Natural killer cell (primary cell): ENCODE data around the gene CHD6. TPM values are rescaled to one million over a fixed set of nuclear protein-coding genes. Genes with fewer than 3 reads are reported as not detected.

Source experiments
- ATAC-seq, 3 donors: fragments of 150-1000 bp in 2 of 3; fragments of 200-7000 bp in 1 of 3; cut with Tn5 transposase; 1 replicate in 1 of 3; 2 replicates in 2 of 3; pipeline ENCODE4 v1.10.0; 2021; ENCODE audit warnings: mild to moderate bottlenecking in 2 of 3, moderate library complexity in 2 of 3
- DNase-seq, 2 donors: peaks; one replicate each; pipeline versions ENCODE4 v3.0.0 to v3.0.0-alpha.2; 2013 to 2021; ENCODE audit warnings: mixed read lengths in 1 of 2
- H3K27ac ChIP-seq: one replicate; pipeline ENCODE4 v1.5.1; 2013; ENCODE audit warnings: mild to moderate bottlenecking, low read length
- H3K27me3 ChIP-seq: one replicate; pipeline ENCODE4 v1.6.1; 2013; ENCODE audit warnings: low read length; ENCODE audit not compliant: control insufficient read depth, insufficient read depth
- H3K36me3 ChIP-seq: one replicate; pipeline ENCODE4 v1.6.1; 2013; ENCODE audit warnings: low read length; ENCODE audit not compliant: control insufficient read depth, insufficient read depth
- H3K4me1 ChIP-seq: one replicate; pipeline ENCODE4 v1.6.1; 2013; ENCODE audit warnings: low read length; ENCODE audit not compliant: control insufficient read depth, insufficient read depth
- H3K4me3 ChIP-seq: one replicate; pipeline ENCODE4 v1.5.1; 2013; ENCODE audit warnings: low read length
- H3K9me3 ChIP-seq: one replicate; pipeline ENCODE4 v1.6.1; 2013; ENCODE audit warnings: low read length; ENCODE audit not compliant: control insufficient read depth, insufficient read depth
- H3K27ac Mint-ChIP-seq, 2 donors: one replicate each; pipeline ENCODE4 v1.8.0; 2022; ENCODE audit warnings: mild to moderate bottlenecking in 2 of 2, mixed read lengths in 2 of 2, moderate library complexity in 1 of 2
- H3K27me3 Mint-ChIP-seq, 2 donors: one replicate each; pipeline ENCODE4 v1.8.0; 2022; ENCODE audit warnings: low read depth in 2 of 2, mixed read lengths in 2 of 2
- H3K36me3 Mint-ChIP-seq: one replicate; pipeline ENCODE4 v1.8.0; 2022; ENCODE audit warnings: mixed read lengths
- H3K4me1 Mint-ChIP-seq, 2 donors: one replicate each; pipeline ENCODE4 v1.8.0; 2022; ENCODE audit warnings: mixed read lengths in 2 of 2
- H3K4me3 Mint-ChIP-seq: one replicate; pipeline ENCODE4 v1.8.0; 2022; ENCODE audit warnings: mild to moderate bottlenecking, moderate library complexity, mixed read lengths
- H3K9me3 Mint-ChIP-seq, 2 donors: one replicate each; pipeline ENCODE4 v1.8.0; 2022; ENCODE audit warnings: mixed read lengths in 2 of 2
- WGBS: methylation state at CpG from one replicate; pipeline ENCODE4 v1.1.7; 2013; ENCODE audit warnings: missing lambda C conversion rate; ENCODE audit not compliant: insufficient coverage; 5-methylcytosine and 5-hydroxymethylcytosine counted together
- intact Hi-C: fragments of 100-400 bp; cut with micrococcal nuclease; formaldehyde crosslinking; loops from one replicate; pipeline ENCODE4 v1.14.2; 2022
- total RNA-seq, 4 donors: library from RNA; stranded (reverse); fragments of 120-200 nt in 1 of 4; gene quantifications; one replicate each; pipeline versions ENCODE4 v1.2.3 to v1.2.4, GENCODE V29; 2013 to 2022
- TF ChIP-seq, protein P1 (sequence below): fragments of 200-600 bp; IDR thresholded peaks from one replicate; pipeline ENCODE4 v1.8.0; 2022; ENCODE audit warnings: antibody characterized with exemption

Gene CHD6
- total RNA-seq, 3 donors from 2014 or later (not counting 1 experiment from before 2014, with no cell fraction given): 82.8 to 96.6 (median 90.4) TPM

DNA sequence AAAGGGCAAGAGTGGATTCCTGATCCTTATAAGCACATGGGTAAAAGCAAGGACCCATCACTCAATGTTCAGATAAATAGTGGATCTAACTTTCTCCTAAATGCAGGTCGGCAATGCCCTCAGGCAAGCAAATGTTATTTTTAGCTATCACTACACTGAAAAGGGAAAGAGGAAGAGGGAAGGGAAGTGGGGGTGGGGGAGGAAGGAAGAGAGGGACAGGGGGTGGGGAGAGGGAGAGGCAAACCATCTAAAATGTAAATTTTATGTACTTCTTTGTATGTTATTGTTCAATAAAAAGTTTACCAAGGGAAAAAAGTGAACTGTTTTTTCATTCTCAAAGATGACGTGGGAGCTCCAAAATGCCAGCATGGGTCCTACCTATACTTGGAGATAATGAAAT lies 44.2 kb downstream of the CHD6 start:
- Mint-ChIP-seq H3K27me3 (no peaks in the 10 kb centered on the region), H3K4me3 (no peak overlapping the region), H3K9me3 (no peaks in the 10 kb centered on the region), H3K36me3 (no peaks in the 10 kb centered on the region), H3K27ac (peak overlapping the region in 1 of 2 donors; percentile 11), H3K4me1 (peaks cover 76 to 82% of the 10 kb centered on the region in 2 donors)
- Histone ChIP-seq H3K9me3 (peaks cover 6% of the 10 kb centered on the region), H3K27me3 (no peaks in the 10 kb centered on the region), H3K36me3 (no peaks in the 10 kb centered on the region), H3K4me3 (no peak overlapping the region), H3K4me1 (peaks cover 11% of the 10 kb centered on the region), H3K27ac (no peak overlapping the region)
- ATAC-seq (no peak), DNase-seq (no peak)
- intact Hi-C loops: loop anchor here (5.0 kb wide), 1 partner anchor 43 kb away; the partner anchor contains the start of gene CHD6
- TF ChIP-seq, protein P1, sequence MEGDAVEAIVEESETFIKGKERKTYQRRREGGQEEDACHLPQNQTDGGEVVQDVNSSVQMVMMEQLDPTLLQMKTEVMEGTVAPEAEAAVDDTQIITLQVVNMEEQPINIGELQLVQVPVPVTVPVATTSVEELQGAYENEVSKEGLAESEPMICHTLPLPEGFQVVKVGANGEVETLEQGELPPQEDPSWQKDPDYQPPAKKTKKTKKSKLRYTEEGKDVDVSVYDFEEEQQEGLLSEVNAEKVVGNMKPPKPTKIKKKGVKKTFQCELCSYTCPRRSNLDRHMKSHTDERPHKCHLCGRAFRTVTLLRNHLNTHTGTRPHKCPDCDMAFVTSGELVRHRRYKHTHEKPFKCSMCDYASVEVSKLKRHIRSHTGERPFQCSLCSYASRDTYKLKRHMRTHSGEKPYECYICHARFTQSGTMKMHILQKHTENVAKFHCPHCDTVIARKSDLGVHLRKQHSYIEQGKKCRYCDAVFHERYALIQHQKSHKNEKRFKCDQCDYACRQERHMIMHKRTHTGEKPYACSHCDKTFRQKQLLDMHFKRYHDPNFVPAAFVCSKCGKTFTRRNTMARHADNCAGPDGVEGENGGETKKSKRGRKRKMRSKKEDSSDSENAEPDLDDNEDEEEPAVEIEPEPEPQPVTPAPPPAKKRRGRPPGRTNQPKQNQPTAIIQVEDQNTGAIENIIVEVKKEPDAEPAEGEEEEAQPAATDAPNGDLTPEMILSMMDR: no peak
- 100% methylated on average over 1 of the region's 2 CpGs for WGBS

DNA sequence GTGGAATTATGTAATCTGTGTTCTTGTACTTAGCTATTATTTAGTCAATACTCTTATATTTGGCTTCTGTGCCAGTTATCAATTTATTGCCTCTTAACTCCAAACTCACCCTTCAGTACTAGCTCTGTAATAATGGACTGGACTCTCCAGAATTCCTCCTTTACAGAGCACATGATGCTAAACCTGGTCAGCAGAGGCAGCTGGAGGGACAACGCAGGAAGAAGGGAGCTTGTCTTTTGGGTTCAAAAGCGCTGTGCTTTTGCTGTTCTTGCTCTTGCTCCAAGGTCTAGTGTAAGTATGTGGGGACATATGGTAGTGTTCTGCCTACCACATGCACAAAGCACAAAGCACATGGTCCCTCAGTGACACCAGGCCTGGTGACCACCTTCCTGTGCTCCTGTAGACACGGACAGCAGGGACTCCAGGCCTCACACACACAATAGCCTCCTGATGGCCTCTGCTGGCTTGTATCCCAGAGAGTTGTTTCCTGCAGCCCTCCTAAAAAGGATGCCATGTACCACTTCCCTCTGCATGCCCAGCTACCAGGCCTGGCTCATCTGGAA lies 46.1 kb downstream of the CHD6 start:
- H3K4me3 Mint-ChIP-seq: no peak overlapping the region

DNA sequence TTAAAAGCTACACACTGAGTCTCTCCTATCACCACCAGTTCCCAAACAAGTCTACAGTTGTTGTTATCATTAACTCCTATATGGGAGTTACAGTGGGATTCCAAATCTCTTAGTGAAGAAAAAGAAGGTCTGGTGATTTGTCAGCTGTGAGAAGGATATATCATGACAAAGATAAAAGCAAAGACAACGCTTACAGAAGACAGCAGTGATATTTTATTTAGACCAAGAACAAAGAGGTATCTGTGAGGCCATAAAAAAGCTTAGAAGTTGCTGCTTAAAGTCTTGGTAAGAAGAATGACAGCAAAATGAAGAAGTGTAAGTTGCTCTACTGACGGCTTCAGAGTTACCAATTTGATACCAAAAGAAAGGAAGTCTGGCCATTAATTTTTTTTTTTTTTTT lies 47.2 kb downstream of the CHD6 start:
- peaks cover 13% of the 10 kb centered on the region for H3K4me1 ChIP-seq
- H3K9me3 ChIP-seq: peaks cover 6% of the 10 kb centered on the region
- DNase-seq (no peak), ATAC-seq (no peak)
- peaks cover 79 to 85% of the 10 kb centered on the region in 2 donors for H3K4me1 Mint-ChIP-seq
- no peak overlapping the region for H3K4me3 ChIP-seq
- no peaks in the 10 kb centered on the region for H3K36me3 ChIP-seq
- no peaks in the 10 kb centered on the region for H3K9me3 Mint-ChIP-seq
- 64% methylated on average over 2 of the region's 2 CpGs for WGBS
- no peaks in the 10 kb centered on the region for H3K27me3 Mint-ChIP-seq
- H3K27ac Mint-ChIP-seq: no peak overlapping the region
- intact Hi-C loops: loop anchor here (5.0 kb wide), 1 partner anchor 46 kb away; the partner anchor contains the start of gene CHD6
- no peaks in the 10 kb centered on the region for H3K27me3 ChIP-seq
- H3K4me3 Mint-ChIP-seq: no peak overlapping the region
- no peaks in the 10 kb centered on the region for H3K36me3 Mint-ChIP-seq
- H3K27ac ChIP-seq: no peak overlapping the region
- TF ChIP-seq, protein P1: no peak

More for the DNA sequence above, 46.1 kb downstream of the CHD6 start:
- Histone ChIP-seq H3K27ac (no peak overlapping the region), H3K4me3 (no peak overlapping the region), H3K36me3 (no peaks in the 10 kb centered on the region), H3K4me1 (peaks cover 17% of the 10 kb centered on the region), H3K9me3 (peaks cover 6% of the 10 kb centered on the region), H3K27me3 (no peaks in the 10 kb centered on the region)
- no peaks in the 10 kb centered on the region for H3K27me3 Mint-ChIP-seq
- intact Hi-C loops: loop anchor here (5.0 kb wide), 1 partner anchor 45 kb away; the partner anchor contains the start of gene CHD6
- H3K9me3 Mint-ChIP-seq: no peaks in the 10 kb centered on the region
- 88% methylated on average over 2 of the region's 3 CpGs for WGBS
- no peak overlapping the region for H3K27ac Mint-ChIP-seq
- TF ChIP-seq, protein P1: no peak
- DNase-seq (peak in 1 of 2 donors; percentile 9), ATAC-seq (no peak)
- no peaks in the 10 kb centered on the region for H3K36me3 Mint-ChIP-seq
- H3K4me1 Mint-ChIP-seq: peaks cover 79 to 86% of the 10 kb centered on the region in 2 donors

DNA sequence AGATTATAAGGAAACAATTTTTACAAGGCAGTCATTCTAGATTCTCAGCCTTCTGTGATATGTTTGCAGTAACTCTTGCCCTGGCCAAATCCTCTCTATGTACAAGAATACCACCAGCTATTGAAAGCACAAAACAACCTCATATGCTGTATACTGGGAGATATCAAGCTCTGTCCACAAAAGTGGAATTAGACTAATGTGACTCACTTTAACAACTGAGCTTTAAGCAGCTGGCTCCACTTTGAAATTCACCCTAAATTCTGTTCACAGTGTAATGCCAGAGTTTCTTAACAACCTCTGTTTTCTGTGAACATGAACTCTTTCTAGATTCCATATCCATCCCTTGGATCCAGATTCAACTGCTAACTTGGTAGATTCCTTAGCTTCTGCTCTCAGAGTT lies 47.6 kb downstream of the CHD6 start:
- peaks cover 6% of the 10 kb centered on the region for H3K9me3 ChIP-seq
- H3K27me3 ChIP-seq: no peaks in the 10 kb centered on the region
- H3K4me1 ChIP-seq: peaks cover 13% of the 10 kb centered on the region
- intact Hi-C loops: loop anchor here (5.0 kb wide), 1 partner anchor 47 kb away; the partner anchor contains the start of gene CHD6
- H3K36me3 ChIP-seq: no peaks in the 10 kb centered on the region
- ATAC-seq: no peak
- Mint-ChIP-seq H3K9me3 (no peaks in the 10 kb centered on the region), H3K27ac (no peak overlapping the region), H3K4me3 (no peak overlapping the region), H3K36me3 (no peaks in the 10 kb centered on the region), H3K4me1 (peaks cover 81 to 85% of the 10 kb centered on the region in 2 donors), H3K27me3 (no peaks in the 10 kb centered on the region)
- TF ChIP-seq, protein P1: no peak
- H3K27ac ChIP-seq: no peak overlapping the region
- H3K4me3 ChIP-seq: no peak overlapping the region
- DNase-seq: no peak
